Trophoblast cell (in vitro differentiated cells and primary cell): ENCODE results near the gene IGF1R.

Experiments
- DNase-seq, 2 donors: peaks; one replicate each; pipeline ENCODE4 v3.0.0-alpha.2; 2016
- H2AFZ ChIP-seq: 2 replicates; pipeline ENCODE4 v1.6.1; 2013; ENCODE audit warnings: low read length, moderate library complexity, mild to moderate bottlenecking; ENCODE audit not compliant: insufficient read depth, poor library complexity
- H2AK5ac ChIP-seq: 2 replicates; pipeline ENCODE4 v1.6.1; 2013; ENCODE audit warnings: mild to moderate bottlenecking, low read length
- H2BK120ac ChIP-seq: 2 replicates; pipeline ENCODE4 v1.6.1; 2013; ENCODE audit warnings: low read length, mild to moderate bottlenecking, moderate library complexity; ENCODE audit not compliant: insufficient read depth, poor library complexity
- H2BK12ac ChIP-seq: 2 replicates; pipeline ENCODE4 v1.6.1; 2013; ENCODE audit warnings: mild to moderate bottlenecking, low read length, moderate library complexity
- H2BK5ac ChIP-seq: 2 replicates; pipeline ENCODE4 v1.6.1; 2013; ENCODE audit warnings: low read length, low read depth, moderate library complexity, mild to moderate bottlenecking; ENCODE audit not compliant: poor library complexity
- H3K14ac ChIP-seq: 2 replicates; pipeline ENCODE4 v1.6.1; 2013; ENCODE audit warnings: mild to moderate bottlenecking, low read length
- H3K18ac ChIP-seq: 2 replicates; pipeline ENCODE4 v1.6.1; 2013; ENCODE audit warnings: mild to moderate bottlenecking, low read length
- H3K23ac ChIP-seq: 2 replicates; pipeline ENCODE4 v1.6.1; 2013; ENCODE audit warnings: low read length
- H3K27ac ChIP-seq: 2 replicates; pipeline ENCODE4 v1.5.1; 2013; ENCODE audit warnings: low read depth, mild to moderate bottlenecking, inconsistent platforms, low read length, moderate library complexity
- H3K27me3 ChIP-seq: 2 replicates; pipeline ENCODE4 v1.6.1; 2013; ENCODE audit warnings: inconsistent platforms, mild to moderate bottlenecking, low read length, moderate library complexity; ENCODE audit not compliant: insufficient read depth
- H3K36me3 ChIP-seq, 2 experiments: 1 replicate in 1 of 2; 2 replicates in 1 of 2; pipeline ENCODE4 v1.6.1; 2013; ENCODE audit warnings: low read length in 2 of 2, mild to moderate bottlenecking in 2 of 2, moderate library complexity in 1 of 2; ENCODE audit not compliant: insufficient read depth in 2 of 2, control insufficient read depth in 1 of 2
- H3K4ac ChIP-seq: 2 replicates; pipeline ENCODE4 v1.6.1; 2013; ENCODE audit warnings: low read depth, mild to moderate bottlenecking, low read length, moderate library complexity
- H3K4me1 ChIP-seq, 2 experiments: 1 replicate in 1 of 2; 2 replicates in 1 of 2; pipeline ENCODE4 v1.6.1; 2013; ENCODE audit warnings: low read length in 2 of 2, mild to moderate bottlenecking in 2 of 2, moderate library complexity in 1 of 2; ENCODE audit not compliant: insufficient read depth in 2 of 2, control insufficient read depth in 1 of 2
- H3K4me2 ChIP-seq: 2 replicates; pipeline ENCODE4 v1.6.1; 2013; ENCODE audit warnings: inconsistent platforms, mild to moderate bottlenecking, low read length, moderate library complexity
- H3K4me3 ChIP-seq: 2 replicates; pipeline ENCODE4 v1.5.1; 2013; ENCODE audit warnings: mild to moderate bottlenecking, low read depth, low read length, inconsistent platforms
- H3K79me1 ChIP-seq: one replicate; pipeline ENCODE4 v1.6.1; 2013; ENCODE audit warnings: low read length
- H3K79me2 ChIP-seq: 2 replicates; pipeline ENCODE4 v1.6.1; 2013; ENCODE audit warnings: low read length, mild to moderate bottlenecking; ENCODE audit not compliant: control insufficient read depth, insufficient read depth, poor library complexity
- H3K9ac ChIP-seq: 2 replicates; pipeline ENCODE4 v1.6.1; 2013; ENCODE audit warnings: mild to moderate bottlenecking, low read length
- H3K9me3 ChIP-seq: 2 replicates; pipeline ENCODE4 v1.6.1; 2013; ENCODE audit warnings: low read depth, mild to moderate bottlenecking, control low read depth, inconsistent platforms, low read length; ENCODE audit not compliant: insufficient read depth
- H4K12ac ChIP-seq: 2 replicates; pipeline ENCODE4 v1.6.1; 2013; ENCODE audit warnings: low read depth, mild to moderate bottlenecking, low read length, moderate library complexity
- H4K8ac ChIP-seq: 2 replicates; pipeline ENCODE4 v1.6.1; 2013; ENCODE audit warnings: low read depth, mild to moderate bottlenecking, low read length, moderate library complexity
- H4K91ac ChIP-seq: one replicate; pipeline ENCODE4 v1.6.1; 2013; ENCODE audit warnings: low read depth, mild to moderate bottlenecking, low read length, moderate library complexity
- WGBS: extraction: QIAGEN DNeasy Blood & Tissue Kit; methylation state at CpG from one replicate; pipeline ENCODE4 v1.1.7; 2013; ENCODE audit warnings: missing lambda C conversion rate; ENCODE audit not compliant: insufficient read length, insufficient coverage; ENCODE audit errors: extremely low coverage; 5-methylcytosine and 5-hydroxymethylcytosine counted together

The IGF1R gene

DNA sequence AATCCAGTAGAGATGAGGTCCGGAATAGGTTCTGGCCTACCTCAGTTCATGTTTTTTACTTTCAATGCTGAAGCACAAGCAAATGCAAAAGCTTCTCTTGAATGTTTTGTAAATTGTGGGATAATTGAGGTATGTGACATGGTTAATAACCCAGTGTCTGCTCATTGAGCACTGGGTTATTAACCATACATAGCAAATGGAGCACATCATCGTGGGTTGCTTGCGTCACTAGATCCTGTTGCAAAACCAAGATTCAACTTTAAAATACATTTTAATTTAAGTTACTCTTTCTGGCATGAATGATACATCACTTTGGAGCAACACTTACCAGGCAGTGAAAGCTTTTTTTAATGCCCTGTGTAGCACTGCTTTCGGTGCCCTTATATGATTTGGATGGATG, 165.6 kb downstream of the IGF1R start:
- Histone ChIP-seq H2BK120ac (no peak overlapping the region), H4K91ac (no peak overlapping the region), H3K18ac (no peak overlapping the region), H2BK5ac (no peak overlapping the region), H3K9me3 (peaks cover 1% of the 10 kb centered on the region), H2AFZ (no peak overlapping the region), H3K4me2 (no peak overlapping the region), H3K4me3 (no peak overlapping the region), H3K79me2 (peaks cover 4% of the 10 kb centered on the region), H4K12ac (no peak overlapping the region), H3K27me3 (no peaks in the 10 kb centered on the region), H3K4ac (no peak overlapping the region), H3K36me3 (no peaks in the 10 kb centered on the region), H3K4me1 (peaks cover 8 to 9% of the 10 kb centered on the region in 2 experiments), H4K8ac (no peak overlapping the region), H3K9ac (no peak overlapping the region), H3K23ac (no peak overlapping the region), H3K79me1 (no peaks in the 10 kb centered on the region), H2AK5ac (no peak overlapping the region), H3K27ac (no peak overlapping the region), H2BK12ac (no peak overlapping the region), H3K14ac (no peak overlapping the region)
- no peak for DNase-seq
- no CpG with 5 or more reads among the region's 4 CpGs for WGBS

DNA sequence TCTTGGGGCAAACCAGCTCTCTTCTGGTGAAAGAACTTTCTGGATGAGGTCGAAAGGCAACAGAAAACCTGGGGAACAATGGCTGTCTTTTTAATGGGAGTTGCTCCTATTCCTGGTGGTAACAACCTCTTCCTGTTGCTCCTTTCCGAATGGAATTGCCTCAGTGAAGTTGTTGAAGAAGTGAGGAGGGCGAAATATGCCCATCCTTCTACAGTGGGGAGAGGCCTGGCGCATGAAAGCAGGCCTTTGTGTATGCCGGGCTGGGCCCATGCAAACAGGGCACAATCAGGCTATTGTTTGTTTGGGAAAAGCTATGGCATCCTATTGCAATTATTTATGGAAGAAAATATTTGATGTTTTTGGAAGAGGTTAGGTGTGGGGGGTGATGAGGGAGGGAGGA, 166.9 kb downstream of the IGF1R start:
- Histone ChIP-seq H3K4me2 (no peak overlapping the region), H3K23ac (no peak overlapping the region), H3K14ac (no peak overlapping the region), H4K91ac (no peak overlapping the region), H3K27me3 (no peaks in the 10 kb centered on the region), H4K12ac (no peak overlapping the region), H3K18ac (no peak overlapping the region), H3K9me3 (no peaks in the 10 kb centered on the region), H3K79me1 (no peaks in the 10 kb centered on the region), H2BK5ac (no peak overlapping the region), H2AK5ac (no peak overlapping the region), H3K27ac (no peak overlapping the region), H3K79me2 (peaks cover 4% of the 10 kb centered on the region), H2AFZ (no peak overlapping the region), H4K8ac (no peak overlapping the region), H3K4ac (no peak overlapping the region), H2BK12ac (no peak overlapping the region), H3K9ac (no peak overlapping the region), H3K36me3 (no peaks in the 10 kb centered on the region), H3K4me3 (no peak overlapping the region), H2BK120ac (no peak overlapping the region), H3K4me1 (no peaks in the 10 kb centered on the region)
- WGBS = no CpG with 5 or more reads among the region's 5 CpGs
- DNase-seq = no peak

DNA sequence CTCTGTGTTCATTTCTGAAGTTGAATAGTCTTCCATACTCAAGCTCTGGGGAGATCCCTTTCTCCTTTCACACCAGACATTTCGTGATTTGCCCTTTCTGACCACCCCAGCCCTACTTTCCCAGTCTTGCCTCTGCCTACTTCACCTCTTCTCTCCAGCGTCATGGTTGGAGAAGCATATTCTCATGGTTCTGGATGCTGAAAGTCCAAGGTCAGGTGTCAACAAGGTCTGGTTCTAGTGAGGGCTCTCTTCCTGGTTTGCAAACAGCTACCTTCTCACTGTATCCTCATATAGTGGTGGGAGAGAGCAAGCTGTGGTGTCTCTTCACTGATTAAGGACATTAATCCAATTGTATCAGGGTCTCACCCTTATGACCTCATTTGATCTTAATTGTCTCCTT, 169.4 kb downstream of the IGF1R start:
- Histone ChIP-seq H3K23ac (no peak overlapping the region), H3K36me3 (no peaks in the 10 kb centered on the region), H3K18ac (no peak overlapping the region), H4K12ac (no peak overlapping the region), H3K79me2 (peaks cover 4% of the 10 kb centered on the region), H4K91ac (no peak overlapping the region), H3K9ac (no peak overlapping the region), H4K8ac (no peak overlapping the region), H2BK5ac (no peak overlapping the region), H3K9me3 (no peaks in the 10 kb centered on the region), H2BK12ac (no peak overlapping the region), H3K79me1 (no peaks in the 10 kb centered on the region), H3K4me2 (no peak overlapping the region), H3K4me3 (no peak overlapping the region), H3K14ac (no peak overlapping the region), H3K4ac (no peak overlapping the region), H2BK120ac (no peak overlapping the region), H3K27me3 (no peaks in the 10 kb centered on the region), H2AK5ac (no peak overlapping the region), H3K27ac (no peak overlapping the region), H2AFZ (no peak overlapping the region), H3K4me1 (no peaks in the 10 kb centered on the region)
- no peak for DNase-seq
- no CpG with 5 or more reads among the region's 2 CpGs for WGBS

DNA sequence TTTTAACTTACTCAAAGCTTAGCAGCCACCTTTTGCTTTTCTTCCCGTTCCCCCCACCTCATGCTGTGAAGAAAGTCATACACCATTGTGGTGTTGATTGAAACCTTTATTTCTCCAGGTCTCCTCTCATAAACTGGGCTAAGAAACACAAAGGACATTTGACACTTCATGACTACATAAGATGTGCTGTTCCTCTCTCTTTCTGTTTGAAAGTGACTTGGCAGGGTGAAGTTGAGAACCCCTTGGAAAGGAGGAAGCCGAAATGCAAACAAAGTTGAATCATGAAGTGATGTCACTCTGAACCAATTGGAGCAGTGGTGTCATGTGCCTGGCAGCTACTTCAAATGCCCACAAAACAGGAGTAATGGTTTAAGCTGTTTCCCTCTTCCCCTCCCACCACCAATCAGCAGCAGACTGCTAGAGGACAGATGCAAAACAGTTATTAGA, 174.7 kb downstream of the IGF1R start:
- Histone ChIP-seq H3K9me3 (no peaks in the 10 kb centered on the region), H3K36me3 (no peaks in the 10 kb centered on the region), H4K8ac (no peak overlapping the region), H3K79me1 (no peaks in the 10 kb centered on the region), H3K27ac (no peak overlapping the region), H3K4me3 (no peak overlapping the region), H3K4ac (no peak overlapping the region), H3K14ac (no peak overlapping the region), H3K23ac (no peak overlapping the region), H3K9ac (no peak overlapping the region), H2BK120ac (no peak overlapping the region), H4K12ac (no peak overlapping the region), H3K18ac (no peak overlapping the region), H2BK5ac (no peak overlapping the region), H3K4me1 (peaks cover 0 to 2% of the 10 kb centered on the region in 2 experiments), H2AK5ac (no peak overlapping the region), H3K79me2 (peaks cover 6% of the 10 kb centered on the region), H3K27me3 (no peaks in the 10 kb centered on the region), H2AFZ (no peak overlapping the region), H2BK12ac (no peak overlapping the region), H3K4me2 (no peak overlapping the region), H4K91ac (no peak overlapping the region)
- peak in 1 of 2 donors; percentile 1 for DNase-seq
- WGBS = no CpG with 5 or more reads among the region's 2 CpGs
